ENCODE measurements around the gene PIAS2.
"Not testable (repeated sequence)": the region's sequence is repeated elsewhere in the genome, so short reads cannot be mapped to it uniquely, and the experiment has no call there.

The PIAS2 gene

DNA sequence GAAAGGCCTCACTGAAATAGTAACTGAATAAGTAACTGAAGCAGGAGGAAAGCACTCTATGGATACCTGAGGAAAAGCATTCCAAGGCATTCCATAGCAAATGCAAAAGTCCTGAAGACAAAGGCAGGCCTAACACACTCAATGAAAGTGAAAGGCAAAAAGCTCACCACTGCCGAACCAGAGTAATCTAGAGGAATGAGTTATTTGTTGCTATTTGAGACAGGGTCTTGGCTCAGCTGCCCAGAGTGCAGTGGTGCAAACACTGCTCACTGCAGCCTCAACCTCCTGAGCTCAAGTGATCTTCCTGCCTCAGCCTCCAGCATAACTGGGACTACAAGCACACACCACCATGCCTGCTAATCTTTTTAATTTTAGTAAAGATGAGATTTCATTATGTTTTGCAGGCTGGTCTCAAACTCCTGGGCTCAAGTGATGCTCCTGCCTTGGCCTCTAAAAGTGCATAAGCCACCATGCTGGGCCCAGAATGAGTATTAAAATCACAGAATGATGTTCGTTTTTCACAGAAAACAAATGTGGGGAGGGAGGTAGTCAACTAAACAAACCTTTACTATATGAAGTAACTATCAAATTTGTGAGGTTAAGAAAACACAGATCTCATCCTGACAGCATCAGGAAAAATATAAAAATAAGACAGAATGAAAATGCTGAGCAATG is 17.9 kb downstream of the PIAS2 start:
- no peak for DNase-seq (ENCODE audit: low read depth)

DNA sequence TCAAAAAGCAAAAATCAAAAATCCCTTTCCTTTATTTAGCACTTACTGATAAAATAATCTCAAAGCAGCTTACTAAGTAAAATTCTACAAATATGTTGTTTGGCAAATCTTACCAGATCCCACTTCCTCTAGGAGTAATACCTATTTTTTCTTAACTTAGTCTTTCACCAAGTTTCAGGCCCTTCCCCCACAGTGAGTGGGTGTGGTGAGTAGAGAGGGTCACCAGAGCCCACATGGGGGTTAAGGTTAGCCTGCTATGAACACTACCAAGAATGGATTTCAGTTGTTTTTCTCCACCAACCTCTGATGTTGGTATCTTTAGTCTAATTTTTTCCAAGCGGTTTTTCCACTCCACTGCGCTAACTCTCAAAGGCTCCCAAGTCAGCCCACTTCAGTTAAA is 23.2 kb downstream of the PIAS2 start:
- DNase-seq (ENCODE audit: low read depth) = no peak

DNA sequence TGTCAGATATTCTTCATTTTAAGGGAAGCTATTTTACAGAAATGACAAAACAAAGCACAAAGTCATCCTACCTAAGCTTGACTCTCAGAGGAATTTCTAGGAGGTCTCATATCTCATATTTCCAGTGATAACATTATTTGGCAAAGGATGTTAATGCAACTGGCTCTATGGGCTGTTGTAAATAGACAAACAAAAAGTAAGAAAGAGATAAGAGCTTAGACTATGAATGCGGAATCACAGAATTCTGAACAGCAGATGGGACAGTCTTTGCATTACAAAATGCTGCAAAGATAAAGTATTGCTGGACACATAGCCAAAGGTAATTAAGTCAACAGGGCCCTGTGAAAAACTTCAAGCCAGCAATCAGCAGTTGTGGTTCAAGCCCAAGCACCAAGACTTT is 23.9 kb downstream of the PIAS2 start:
- no peak for DNase-seq (ENCODE audit: low read depth)

DNA sequence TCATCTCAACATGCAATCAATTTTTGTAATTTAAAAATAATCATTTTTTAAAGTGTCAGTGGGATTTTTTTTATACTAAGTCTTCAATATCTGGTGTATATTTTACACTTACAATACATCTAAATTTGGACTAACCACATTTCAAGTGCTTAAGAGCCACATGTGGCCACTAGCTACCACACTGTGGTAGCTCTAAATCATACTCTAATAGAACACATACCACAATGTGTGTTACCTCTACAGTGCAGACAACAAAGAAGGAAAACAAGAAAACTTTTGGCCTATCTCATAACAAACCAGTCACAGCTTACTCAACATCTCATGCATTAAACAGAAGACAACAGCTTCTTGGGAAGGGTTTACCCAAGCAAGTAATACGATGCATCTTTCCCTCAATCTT is 24.5 kb downstream of the PIAS2 start:
- no peak for DNase-seq (ENCODE audit: low read depth)

DNA sequence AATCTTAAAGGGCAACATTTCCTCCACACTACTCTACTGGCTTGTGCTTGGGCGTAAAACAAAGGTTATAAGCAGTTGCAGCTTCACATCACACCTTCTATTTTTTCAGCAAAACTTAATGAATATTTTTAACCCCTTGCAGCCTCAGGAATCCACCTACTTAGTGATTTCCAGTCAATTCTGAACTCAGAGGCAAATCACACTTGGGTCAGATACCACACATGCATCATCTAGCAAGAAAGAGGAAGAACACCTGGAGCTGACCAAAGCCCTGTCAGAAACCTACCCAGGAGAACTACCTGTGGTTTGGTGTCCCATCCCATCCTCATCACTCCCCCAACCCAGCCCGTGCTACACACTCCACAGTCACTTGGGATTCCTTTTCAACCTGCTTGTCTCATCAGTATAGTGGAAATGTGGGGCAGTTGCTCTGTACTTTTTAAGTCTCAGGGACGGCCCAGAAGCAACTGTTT is 25.5 kb downstream of the PIAS2 start:
- no peak for DNase-seq (ENCODE audit: low read depth)

DNA sequence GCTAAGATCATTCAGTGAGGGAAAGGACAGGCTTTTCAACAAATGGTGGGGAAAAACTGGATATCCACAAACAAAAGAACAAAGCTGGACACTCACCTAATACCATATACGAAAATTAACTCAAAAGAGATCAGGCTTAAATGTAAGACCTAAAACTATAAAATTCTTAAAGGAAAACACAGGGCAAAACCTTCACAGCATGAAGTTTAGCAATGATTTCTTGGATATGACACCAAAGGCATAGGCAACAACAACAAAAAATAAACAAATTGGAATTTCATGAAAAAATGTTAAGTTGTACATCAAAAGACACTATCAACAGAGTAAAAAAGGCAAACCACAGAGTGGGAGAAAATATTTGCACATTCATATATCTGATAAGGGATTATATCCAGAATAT is 28.3 kb downstream of the PIAS2 start:
- no peak for DNase-seq (ENCODE audit: low read depth)

DNA sequence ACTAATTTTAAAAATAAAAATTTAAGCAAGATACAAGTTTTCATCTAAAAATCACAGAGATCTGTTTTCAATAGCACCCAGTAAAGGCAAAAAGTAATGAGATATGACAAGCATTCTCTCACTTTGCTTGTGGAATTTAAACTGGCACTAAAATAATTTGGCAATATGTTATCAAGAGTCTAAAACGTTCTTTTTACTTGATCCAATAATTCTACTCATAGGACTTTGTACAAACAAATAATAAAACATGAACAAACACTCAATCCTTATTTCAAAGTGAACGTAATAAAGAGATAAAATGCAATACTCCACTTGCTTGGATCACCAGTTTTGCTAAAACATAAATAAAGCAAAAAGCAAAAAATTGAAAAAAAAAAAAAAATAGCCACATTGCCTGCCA is 30.4 kb downstream of the PIAS2 start:
- no peak for DNase-seq (ENCODE audit: low read depth)

DNA sequence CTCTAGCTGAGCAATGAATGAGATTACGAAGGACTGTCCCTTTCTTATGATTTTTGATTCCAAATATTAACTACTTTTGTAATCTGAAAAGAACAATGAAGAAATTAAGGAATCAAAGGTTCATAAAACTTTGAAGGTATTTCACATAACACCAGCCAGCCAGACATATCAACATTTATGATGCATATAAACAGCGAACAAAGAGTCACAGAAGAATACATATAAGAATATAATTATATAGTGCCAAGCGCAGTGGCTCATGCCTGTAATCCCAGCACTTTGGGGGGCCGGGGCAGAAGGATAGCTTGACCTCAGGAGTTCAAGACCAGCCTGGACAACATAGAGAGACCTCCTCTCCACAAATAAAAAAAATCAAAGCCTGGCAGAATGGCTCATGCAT is 34.1 kb downstream of the PIAS2 start:
- DNase-seq (ENCODE audit: low read depth) = no peak

DNA sequence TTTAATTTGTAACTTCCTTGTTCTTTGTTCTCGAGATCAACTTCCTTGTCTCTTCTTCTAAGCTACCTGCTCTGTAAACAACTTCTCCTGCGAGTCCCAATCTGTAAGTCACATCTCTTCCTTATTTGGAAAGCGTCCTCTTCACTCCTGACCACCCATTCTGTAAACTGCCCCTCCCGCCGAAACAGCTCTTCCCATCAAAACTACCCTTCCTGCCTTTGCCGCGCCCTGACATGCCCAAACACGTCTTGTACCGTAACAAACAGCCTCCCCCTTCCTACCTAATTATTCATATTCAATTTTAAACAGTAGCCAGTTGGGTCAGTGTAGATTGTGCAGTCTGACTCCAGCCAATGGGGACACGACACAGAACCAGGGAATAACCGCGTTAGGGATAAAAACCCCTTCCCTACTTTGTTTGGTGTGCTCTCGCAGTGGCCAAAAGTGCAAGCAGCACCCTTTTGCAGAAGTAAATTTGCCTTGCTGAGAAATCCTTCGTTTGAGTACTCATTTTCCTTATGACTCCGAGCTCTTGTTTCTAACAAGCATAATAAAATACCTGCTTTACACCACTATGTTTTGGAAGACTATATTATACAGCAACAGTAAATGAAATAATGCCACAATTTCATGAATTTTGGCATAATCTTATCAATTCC is 39.8 kb downstream of the PIAS2 start:
- no peak for DNase-seq (ENCODE audit: low read depth)

DNA sequence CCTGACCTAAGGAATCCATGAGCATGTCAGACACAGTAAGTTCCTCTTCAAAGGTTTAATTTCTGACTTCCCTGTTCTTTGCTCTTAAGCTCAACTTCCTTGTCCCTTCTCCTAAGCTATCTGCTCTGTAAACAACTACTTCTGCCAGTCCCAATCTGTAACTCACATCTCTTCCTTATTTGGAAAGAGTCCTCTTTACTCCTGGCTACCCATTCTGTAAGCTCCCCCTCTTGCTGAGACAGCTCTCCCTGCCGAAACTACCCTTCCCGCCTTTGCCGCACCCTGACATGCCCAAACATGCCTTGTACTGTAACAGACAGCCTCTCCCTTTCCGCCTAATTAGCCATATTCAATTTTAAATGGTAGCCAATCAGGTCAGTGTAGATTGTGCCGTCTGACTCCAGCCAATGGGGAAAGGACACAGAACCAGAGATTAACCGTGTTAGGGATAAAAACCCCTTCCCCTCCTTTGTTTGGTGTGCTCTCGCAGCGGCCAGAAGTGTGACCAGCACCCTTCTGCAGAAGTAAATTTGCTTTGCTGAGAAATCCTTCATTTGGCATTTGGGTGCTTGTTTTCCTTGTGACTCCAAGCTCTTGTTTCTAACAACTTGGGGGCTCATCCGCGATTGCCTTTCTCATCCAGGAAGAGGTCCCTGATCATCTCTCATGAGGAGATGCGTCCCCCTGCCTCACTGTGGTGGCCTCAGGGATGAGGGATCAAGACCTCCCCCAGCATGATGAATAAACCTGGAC is 49.0 kb downstream of the PIAS2 start:
- no peak for DNase-seq (ENCODE audit: low read depth)

DNA sequence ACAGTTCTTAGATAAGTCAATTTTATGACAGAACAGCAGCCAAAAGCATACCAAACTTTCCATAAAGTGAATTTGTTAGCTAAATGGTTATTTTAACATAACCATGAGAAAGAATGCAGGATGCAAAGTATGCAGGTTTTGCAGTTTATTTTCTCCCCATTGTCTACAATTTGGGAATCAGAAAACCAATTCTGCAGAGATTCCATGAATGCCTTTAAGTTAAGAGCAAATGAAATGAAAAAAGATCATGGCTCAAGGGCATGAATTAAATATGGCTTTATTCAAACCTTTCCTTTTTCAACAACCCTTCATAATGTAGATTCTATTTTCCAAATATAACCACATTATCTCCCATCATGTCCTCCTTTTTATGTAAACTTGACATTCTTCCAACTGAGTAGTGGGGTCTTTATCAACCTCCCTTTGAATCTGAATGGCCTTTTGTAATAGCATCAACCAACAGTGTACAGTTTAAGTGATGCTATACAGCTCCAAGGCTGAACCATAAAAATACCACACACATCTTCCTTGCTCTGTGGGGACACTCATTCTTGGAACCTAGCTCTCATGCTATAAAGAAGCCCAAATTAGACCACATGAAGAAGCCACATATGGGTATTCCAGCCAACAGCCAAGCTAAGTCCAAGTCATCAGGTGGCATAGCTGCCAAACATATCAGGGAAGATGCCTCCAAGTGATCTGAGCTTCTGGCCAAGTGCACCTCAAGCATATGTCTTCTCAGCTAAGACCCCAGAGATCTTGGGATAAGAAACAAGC is 49.8 kb downstream of the PIAS2 start:
- no peak for DNase-seq (ENCODE audit: low read depth)

DNA sequence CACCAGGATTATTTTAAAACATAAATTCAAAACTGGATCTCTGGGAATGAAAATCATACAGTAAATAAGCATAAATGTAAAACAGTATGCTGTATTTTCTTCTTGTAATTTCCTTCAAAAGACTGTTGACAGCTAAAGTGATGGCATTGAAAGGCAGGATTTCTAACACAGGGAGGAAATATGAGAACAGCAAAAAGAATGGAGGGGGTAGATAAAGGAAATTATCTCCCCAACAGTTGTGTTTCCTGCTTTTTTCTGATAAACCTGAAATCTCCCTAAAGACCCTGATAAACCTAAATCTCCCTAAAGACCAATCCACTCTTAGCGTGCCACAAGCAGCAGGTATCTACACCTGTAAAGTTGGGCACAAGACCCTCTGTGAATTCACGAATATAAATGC is 50.8 kb downstream of the PIAS2 start:
- no peak for DNase-seq (ENCODE audit: low read depth)

DNA sequence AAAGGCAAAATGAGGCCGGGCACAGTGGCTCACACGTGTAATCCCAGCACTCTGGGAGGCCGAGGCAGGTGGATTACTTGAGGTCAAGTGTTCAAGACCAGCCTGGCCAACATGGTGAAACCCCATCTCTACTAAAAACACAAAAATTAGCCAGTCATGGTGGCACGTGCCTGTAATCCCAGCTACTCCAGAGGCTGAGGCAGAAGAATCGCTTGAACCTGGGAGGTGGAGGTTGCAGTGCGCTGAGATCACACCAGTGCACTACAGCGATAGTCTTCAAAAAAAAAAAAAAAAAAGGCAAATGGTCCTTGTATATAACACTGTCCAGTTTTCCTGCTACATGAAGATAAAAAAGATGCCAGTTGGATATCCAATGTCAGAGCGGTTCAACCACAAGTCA is 52.1 kb downstream of the PIAS2 start:
- not testable (repeated sequence) for DNase-seq (ENCODE audit: low read depth)

DNA sequence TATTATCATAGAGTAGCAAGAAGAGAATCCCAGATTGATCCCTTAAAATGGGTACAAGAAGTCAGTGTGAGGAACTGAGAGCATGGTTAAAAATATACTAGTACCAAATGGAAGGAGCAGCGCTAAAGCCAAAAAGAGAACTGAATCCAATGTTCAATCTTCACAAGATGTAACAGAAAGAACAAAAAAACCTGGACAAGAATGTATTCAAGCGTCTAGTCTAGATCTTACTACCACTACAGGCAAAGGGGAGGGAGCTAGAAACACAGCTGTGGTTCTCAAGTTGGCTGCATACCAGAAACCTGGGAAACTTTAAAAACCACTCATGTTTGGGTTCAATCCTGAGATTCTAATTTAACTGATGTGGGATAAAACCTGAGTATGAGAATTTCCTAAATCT is 57.5 kb downstream of the PIAS2 start:
- no peak for DNase-seq (ENCODE audit: low read depth)

DNA sequence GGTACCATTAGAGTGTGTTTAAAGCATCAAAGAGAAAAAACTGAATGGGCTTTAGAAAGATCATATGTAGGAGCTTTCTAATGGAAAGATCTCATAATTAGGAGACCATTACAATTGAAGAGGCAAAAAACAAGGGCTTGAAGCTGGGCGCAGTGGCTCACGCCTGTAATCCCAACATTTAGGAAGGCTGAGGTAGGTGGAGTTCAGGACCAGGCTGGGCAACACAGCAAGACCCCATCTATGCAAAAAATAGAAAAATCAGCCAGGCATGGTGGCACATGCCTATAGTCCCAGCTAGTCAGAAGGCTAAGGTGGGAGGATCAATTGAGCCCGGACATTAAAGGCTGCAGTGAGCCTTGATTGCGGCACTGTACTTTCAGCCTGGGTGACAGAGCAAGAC is 59.0 kb downstream of the PIAS2 start:
- DNase-seq (ENCODE audit: low read depth) = no peak

DNA sequence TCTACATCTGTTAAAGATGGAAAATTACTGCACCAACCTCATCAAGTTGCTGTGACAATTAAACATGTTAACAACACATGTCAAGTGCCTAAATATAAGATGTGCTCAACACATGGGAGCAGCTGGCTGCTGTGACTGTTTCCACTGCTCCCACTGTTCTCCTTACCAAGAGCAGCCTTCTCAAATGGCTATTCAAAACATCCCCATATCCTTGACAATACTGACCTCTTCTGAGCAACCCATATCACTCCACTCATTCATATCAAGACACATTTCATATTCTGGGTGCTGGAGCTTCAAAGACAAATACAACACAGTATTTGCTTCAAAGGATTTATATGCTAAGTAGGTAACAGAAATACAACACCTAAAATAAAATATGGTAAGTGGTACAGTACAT is 60.3 kb downstream of the PIAS2 start:
- DNase-seq (ENCODE audit: low read depth) = no peak

DNA sequence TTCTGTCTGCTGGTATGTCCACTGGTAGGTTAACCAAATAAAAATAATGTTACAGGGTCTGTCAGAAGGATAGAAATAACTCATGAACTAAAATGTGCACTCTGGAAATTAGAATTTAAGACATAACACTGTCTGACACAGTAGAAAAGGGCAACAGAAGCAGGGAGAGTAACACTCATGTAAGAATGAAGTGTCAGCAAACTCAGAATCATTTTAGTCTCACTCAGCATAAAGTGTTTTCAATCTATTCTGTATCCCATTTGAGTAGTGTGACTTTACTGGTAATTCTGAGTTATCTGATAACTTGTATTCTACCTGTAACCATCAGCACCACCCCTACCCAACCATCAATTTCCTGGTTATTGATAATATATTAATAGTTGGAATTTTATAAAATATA is 68.3 kb downstream of the PIAS2 start:
- DNase-seq (ENCODE audit: low read depth) = no peak

DNA sequence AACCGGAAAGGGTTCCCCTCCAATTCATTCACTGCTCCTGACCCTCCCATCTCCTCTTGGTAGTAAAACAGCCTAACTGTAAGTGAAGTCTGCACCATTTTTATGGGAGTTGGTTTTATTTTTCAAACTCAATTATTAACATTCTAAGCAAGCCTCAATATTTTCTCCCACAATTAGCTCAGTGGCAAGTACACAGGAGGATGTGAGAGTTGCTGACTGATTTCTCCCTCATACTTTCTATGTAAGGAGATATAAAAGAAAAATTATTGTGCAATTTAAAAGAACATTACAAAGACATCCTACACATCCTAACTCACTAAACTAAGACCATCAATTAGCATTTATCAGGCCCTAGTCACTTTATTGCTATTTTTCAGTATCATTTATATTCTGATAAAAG is 73.9 kb downstream of the PIAS2 start:
- DNase-seq (ENCODE audit: low read depth) = no peak

DNA sequence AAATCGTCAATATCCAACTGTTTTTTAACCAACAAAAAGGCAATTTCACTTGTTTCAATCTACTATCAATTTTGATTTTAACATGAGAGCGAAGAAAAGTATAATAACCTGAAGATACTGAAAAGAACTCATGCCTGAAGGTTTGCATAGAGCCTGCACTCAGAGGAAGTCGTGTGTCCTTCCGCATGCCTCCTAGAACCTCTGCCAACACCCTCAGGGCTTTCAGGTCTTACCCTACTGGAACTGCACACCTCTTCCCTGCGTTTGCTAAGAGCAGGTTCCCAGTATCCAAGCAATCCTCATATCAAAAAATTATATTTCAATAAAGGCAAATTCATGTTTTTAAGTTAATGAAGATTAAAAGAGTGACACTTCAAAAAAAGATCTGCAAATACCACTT is 74.7 kb downstream of the PIAS2 start:
- DNase-seq (ENCODE audit: low read depth) = no peak

DNA sequence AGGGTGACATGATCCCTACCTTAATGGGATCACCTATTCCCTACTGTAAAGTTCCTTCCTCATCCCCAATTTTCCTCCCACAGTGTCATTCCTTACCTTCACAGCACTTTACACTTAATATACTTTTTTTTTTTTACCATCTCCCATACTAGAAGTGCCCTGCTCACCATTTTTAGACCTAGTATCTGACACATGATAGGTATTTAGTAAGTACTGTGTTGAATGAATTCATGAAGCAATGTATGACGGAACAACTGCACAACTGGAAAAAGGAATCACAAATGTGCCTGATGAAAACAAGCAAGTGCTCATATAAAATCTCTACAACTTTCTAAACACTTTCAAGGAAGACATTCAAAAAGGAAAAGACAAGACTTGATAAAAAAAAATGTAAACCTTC is 83.4 kb downstream of the PIAS2 start:
- no peak for DNase-seq (ENCODE audit: low read depth)

DNA sequence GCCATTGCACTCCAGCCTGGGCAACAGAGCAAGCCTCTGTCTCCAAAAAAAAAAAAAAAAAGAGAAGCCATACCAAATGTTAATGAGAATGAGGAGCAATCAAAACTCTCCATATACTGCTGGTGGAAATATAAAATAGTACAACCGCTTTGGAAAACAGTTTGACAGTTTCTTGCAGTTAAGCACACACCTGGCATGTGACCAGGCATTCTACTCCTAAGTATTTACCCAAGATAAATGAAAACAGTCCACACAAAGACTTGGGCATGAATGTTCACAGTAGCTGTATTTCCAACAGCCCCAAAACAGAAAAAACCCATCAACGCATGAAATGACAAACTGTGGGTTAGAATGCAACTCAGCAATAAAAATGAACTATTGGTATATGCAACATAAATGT is 84.5 kb downstream of the PIAS2 start:
- no peak for DNase-seq (ENCODE audit: low read depth)

DNA sequence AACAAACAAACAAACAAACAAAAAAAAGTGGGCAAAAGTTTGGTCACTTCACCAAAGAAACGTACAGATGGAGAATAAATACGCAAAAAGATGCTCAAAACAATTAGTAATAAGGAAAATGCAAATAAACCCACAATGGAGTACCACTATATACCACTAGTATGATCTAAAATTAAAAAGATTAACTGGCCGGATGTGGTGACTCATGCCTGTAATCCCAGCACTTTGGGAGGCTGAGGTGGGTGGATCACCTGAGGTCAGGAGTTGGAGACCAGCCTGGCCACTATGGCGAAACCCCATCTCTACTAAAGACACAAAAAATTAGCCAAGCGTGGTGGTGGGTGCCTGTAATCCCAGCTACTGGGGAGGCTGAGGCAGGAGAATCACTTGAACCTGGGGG is 84.9 kb downstream of the PIAS2 start:
- not testable (repeated sequence) for DNase-seq (ENCODE audit: low read depth)

DNA sequence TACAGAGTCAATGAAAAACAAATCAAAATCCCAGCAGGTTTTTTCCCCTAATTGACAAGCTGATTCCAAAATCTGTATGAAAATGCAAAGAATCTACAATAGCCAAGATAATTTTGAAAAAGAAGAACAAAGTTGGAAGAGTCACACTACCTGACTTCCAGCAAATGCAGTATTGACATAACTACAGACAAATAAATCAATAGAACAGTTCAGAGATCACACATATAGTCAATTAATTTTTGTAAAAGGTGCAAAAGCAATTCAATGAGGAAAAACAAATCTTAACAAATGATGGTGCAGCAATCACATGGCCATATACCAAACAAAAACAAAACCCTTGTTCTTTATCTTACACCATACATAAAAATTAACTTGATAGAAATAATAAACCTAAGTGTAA is 85.9 kb downstream of the PIAS2 start:
- DNase-seq (ENCODE audit: low read depth) = no peak

All from stimulated activated CD8-positive, alpha-beta memory T cell treated with anti-CD3 and anti-CD28 coated beads, Interleukin-15, amount 100 ng/mL, for 1 hour (primary cell).